Breast epithelium (tissue), 3 donors: Measurements from ENCODE around the gene FBXW8.

Experiments
- CTCF ChIP-seq, 3 donors: fragments of 450-650 bp; IDR thresholded peaks; one replicate each; pipeline ENCODE4 v1.5.1; 2016 to 2017; ENCODE audit warnings: antibody characterized with exemption in 3 of 3, mild to moderate bottlenecking in 3 of 3, moderate library complexity in 3 of 3
- POLR2A ChIP-seq: fragments of 450-650 bp; IDR thresholded peaks from one replicate; pipeline ENCODE4 v1.6.1; 2016; ENCODE audit warnings: antibody characterized with exemption, mild to moderate bottlenecking, moderate library complexity
- POLR2AphosphoS5 ChIP-seq, 3 donors: sonication (generic); formaldehyde crosslinking; IDR thresholded peaks; one replicate each; pipeline ENCODE4 v1.6.1; 2017; ENCODE audit warnings: antibody characterized with exemption in 3 of 3

GRCh38 chr12:117046425-117046824, 135.7 kb downstream of the FBXW8 start:
- no peak for TF ChIP-seq POLR2A
- TF ChIP-seq CTCF (IDR thresholded peaks at IDR 0.05) = no peak
- no peak for TF ChIP-seq POLR2AphosphoS5 (IDR thresholded peaks at IDR 0.05)
